GM21737 (cell line): ENCODE results near the gene SHTN1.

Source experiments
- ATAC-seq: cut with Tn5 transposase; IDR thresholded peaks from one replicate; pipeline ENCODE4 v1.9.1; 2021; ENCODE audit warnings: mild to moderate bottlenecking, moderate library complexity; ENCODE audit not compliant: unreplicated experiment

SHTN1 gene

DNA sequence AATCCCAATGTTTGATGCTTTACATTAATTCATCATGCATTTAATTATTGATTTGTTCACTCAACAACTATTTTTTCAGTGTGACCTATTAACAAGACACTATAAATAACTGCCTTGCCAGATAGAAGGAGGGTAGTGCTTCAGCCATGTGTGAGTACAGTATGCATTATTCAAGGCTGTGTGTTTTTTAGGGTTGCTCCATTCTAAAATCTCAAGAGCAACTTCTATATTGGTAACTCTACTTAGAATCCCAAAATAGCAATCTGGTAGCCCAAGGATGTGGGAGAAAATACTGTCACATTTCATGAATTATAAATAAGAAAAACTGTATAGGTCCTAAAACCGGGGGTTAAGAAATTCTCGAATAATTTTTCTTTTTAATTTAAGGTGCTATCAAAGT lies 85.8 kb downstream of the SHTN1 start:
- no peak for ATAC-seq

- ATAC-seq = no peak
Measured at GRCh38 chr10:116918583-116918982, 86.4 kb downstream of the SHTN1 start.

- no peak for ATAC-seq
Measured at GRCh38 chr10:116917481-116917880, 87.5 kb downstream of the SHTN1 start.

GRCh38 chr10:116915340-116915739 lies 89.6 kb downstream of the SHTN1 start:
- no peak for ATAC-seq

DNA sequence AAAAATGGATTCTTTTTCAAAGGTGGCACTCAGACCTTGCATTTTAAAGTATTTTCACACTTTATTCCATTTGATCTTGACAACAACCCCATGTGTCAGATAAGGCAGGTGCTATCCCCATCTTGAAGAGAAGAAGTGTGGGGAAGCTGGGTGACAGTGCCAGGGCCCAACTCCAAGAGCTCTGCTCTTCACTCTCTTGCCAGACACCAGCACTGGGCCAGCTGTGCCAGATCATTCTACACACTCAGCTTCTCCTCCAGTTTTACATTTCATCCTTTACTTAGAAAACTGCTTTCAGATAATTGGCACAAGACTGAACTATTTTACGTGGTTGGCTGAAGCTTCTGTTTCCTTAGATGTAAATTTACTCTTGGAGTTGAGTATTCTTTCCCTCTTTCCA lies 91.3 kb downstream of the SHTN1 start:
- ATAC-seq = no peak

- no peak for ATAC-seq
Measured at GRCh38 chr10:116912162-116912561, 92.8 kb downstream of the SHTN1 start.

DNA sequence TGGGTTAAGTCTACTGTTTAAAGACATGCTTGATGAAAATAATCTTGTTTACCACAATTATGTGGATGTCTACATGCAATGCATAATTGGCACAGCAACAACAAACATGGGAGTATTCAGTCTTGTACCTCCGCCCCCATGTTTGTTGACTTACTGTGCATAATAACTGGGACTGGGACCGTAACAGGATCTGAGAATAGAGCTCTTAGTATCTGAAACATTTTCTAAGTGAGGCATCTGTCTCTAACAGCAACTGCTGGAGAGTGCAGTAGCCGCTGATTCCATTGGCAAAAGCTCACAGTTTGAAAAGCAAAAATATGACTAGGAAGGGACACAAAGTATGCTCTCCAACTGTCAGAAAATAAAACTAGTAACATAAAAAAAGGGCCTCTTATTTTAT lies 94.1 kb downstream of the SHTN1 start:
- no peak for ATAC-seq

DNA sequence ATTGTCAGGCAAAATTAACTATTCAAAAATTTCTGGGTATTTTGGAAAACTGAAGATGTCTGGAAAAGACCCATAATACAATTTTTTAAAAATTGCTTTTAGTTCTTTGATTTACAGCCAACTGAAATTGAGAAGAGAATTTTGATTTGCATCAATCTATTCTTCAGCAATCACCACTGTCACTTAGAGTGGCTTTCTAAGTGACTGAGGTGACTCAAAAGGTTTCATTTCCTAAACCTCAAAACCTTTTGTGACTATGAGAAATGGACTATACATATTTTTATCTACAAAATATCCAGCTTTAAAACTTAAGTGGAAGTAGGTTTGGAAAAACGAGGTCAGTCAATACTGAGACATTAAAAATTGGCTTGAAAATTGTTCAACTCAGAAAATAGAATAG lies 95.7 kb downstream of the SHTN1 start:
- ATAC-seq = no peak

DNA sequence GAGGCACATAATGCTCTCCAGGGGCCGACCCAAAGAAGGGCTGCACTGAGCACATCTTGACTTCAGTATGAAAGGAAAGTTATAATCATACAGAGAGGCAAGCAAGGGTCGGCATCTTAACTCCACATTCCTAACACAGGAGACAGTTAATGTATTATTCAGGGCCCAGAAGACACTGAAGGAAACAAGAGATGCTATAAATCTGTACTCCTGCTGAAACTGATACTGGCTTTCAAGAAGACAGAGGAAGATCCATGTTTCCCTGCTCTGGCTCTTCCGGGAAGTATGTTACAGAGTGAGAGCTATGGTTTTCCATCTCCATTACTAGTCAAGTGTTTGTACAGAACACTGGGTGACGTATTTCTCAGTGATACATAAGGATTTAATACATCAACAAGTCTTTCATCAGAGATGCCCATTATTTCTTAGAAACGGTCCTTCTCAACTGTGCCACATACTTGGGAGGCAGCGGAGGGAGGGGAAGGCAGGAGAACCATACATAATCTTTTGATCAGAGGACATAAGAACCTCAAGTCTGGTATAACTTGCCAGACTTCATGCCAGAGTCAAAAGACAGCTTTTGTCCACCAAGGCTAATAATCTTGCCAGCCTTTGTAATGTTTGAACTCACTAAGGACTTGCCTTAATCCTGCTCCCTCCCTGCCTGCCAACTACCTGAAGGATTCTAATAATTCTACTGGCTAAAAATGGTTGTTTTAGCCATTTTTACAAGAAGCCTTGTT lies 97.6 kb downstream of the SHTN1 start:
- ATAC-seq = no peak

DNA sequence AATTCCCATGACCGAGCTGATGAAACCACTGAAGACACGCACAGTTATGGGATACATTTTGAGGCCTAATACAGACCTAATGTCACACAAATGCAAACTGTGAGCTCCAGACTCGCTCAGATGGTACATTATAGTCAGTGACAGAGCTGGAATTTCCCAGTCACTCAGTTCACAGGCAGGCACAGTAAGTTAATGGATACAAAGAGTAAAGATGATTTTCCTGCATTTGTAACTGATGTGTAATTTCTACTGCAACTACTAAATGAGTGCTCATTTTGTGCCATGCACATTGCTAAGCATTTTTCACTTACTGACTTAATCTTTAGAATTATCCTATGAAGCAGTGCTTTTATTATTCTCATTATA lies 99.2 kb downstream of the SHTN1 start:
- ATAC-seq = no peak

DNA sequence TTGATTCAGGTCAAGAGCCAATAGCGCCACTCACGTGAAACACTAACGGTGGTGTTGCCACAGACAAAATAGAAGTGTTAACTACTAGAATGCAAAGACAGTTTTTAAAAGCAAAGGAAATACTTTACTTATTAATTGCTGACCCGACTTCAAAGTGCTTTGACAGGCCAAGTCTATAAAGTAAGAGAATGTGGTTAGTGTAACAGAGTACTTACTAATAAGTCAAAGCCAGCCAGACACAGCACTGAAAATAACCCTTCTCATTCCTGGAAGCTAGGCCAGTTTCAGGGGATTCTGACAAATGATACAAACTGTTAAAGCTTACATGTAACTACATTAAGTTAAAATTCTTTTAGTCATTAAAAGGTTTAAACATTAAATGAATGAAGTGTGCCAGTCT lies 105.4 kb downstream of the SHTN1 start:
- ATAC-seq = no peak

DNA sequence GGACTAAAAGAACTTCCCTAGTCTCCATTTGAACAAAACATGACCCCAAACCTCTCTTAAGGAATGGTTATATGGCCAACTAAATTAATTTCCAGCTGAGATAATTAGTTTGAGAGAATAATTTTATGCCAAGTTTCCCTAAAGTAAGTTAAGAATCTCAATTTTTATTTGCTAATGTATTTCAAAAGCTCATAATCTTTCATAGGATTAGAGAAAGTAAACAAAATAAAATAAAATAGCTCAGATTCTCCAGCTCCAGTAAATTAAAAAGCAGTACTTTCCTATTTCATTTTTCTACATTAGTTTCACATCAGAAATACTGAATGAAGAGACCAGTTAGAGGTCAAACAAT lies 111.3 kb downstream of the SHTN1 start:
- ATAC-seq = no peak

GRCh38 chr10:116892907-116893685 lies 111.9 kb downstream of the SHTN1 start:
- ATAC-seq = no peak

- no peak for ATAC-seq
Measured at GRCh38 chr10:116891208-116891607, 113.8 kb downstream of the SHTN1 start.

GRCh38 chr10:116889066-116889465 lies 115.9 kb downstream of the SHTN1 start:
- ATAC-seq = no peak

GRCh38 chr10:116888380-116889055 lies 116.5 kb downstream of the SHTN1 start:
- ATAC-seq = no peak

DNA sequence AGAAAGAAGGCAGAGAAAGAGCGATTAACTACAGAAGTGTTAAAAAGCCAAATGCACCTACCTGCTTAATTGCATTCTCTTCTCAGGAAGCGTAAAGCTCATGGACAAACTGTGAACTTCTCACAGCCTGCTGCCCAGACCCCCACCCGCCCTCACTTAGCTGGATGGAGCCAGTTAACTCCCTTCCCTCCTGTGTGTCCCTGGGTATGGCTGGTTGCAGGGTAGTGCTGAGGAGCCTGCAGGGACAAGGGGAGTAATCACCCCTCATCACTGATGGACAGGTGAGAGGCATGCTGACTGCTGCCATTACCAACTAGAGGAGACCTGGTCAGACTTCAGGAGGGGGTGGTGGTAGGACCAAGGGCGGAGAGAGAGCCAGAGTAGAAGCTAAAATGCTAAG lies 118.2 kb downstream of the SHTN1 start:
- no peak for ATAC-seq

- ATAC-seq = no peak
Measured at GRCh38 chr10:116882639-116883038, 122.3 kb downstream of the SHTN1 start.

- no peak for ATAC-seq
Measured at GRCh38 chr10:116880716-116881482, 124.1 kb downstream of the SHTN1 start.

- no peak for ATAC-seq
Measured at GRCh38 chr10:116879817-116880216, 125.2 kb downstream of the SHTN1 start.

DNA sequence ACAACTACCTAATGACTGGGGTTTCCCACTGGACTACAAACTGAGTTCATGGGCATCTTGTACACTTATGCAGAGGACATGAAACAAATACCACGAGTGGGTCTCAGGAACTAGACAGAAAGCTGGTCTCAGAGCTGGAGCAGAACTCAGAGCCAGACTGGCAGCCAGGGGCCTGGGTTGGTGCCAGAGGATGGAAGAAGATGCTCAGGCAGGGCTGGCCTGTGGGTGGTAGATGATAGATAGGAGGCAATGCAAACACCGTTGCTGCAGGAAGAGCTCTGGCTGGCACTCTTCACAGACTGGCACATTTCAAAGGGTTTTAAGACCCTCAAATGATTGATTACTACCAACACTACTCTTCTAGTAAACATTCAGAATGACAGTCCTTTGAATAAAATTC lies 126.9 kb downstream of the SHTN1 start:
- no peak for ATAC-seq
